Activated B cell treated with CpG ODN at 0.5 μM for 24 hours (primary cell): Measurements from ENCODE around the gene VAV2. TPM values are rescaled to one million over a fixed set of nuclear protein-coding genes. Genes with fewer than 3 reads are reported as not detected.

Experiments
- ATAC-seq: fragments of 200-7000 bp; cut with Tn5 transposase; one replicate; pipeline ENCODE4 v1.10.0; 2021; ENCODE audit warnings: low read depth, mild to moderate bottlenecking, moderate library complexity
- CTCF ChIA-PET: fragments of 350-600 bp; sonication (Branson Sonifier 250); formaldehyde crosslinking; loops from one replicate; lab custom pipeline; 2021; ENCODE audit warnings: antibody characterized with exemption; lab: Charles Lee
- POLR2A ChIA-PET: fragments of 350-600 bp; sonication (Branson Sonifier 250); formaldehyde crosslinking; loops from one replicate; lab custom pipeline; 2021; ENCODE audit warnings: antibody characterized with exemption; lab: Charles Lee
- DNase-seq: peaks from one replicate; pipeline ENCODE4 v3.0.0; 2022
- H3K27ac Mint-ChIP-seq: one replicate; pipeline ENCODE4 v1.8.0; 2020; ENCODE audit warnings: mixed read lengths
- H3K27me3 Mint-ChIP-seq: one replicate; pipeline ENCODE4 v1.8.0; 2021; ENCODE audit warnings: mixed read lengths
- H3K36me3 Mint-ChIP-seq: one replicate; pipeline ENCODE4 v1.8.0; 2021; ENCODE audit warnings: low read depth, mixed read lengths
- H3K4me1 Mint-ChIP-seq: one replicate; pipeline ENCODE4 v1.8.0; 2021; ENCODE audit warnings: mixed read lengths
- H3K4me3 Mint-ChIP-seq: one replicate; pipeline ENCODE4 v1.8.0; 2020; ENCODE audit warnings: mild to moderate bottlenecking, mixed read lengths
- H3K9me3 Mint-ChIP-seq: one replicate; pipeline ENCODE4 v1.8.0; 2020; ENCODE audit warnings: mixed read lengths
- CTCF ChIP-seq: fragments of 200-600 bp; IDR thresholded peaks from one replicate; pipeline ENCODE4 v1.8.0; 2022; ENCODE audit warnings: antibody characterized with exemption, mild to moderate bottlenecking
- intact Hi-C: fragments of 100-400 bp; cut with micrococcal nuclease; formaldehyde crosslinking; loops from one replicate; pipeline ENCODE4 v1.15.1; 2024
- total RNA-seq: library from RNA; stranded (reverse); gene quantifications from 2 replicates; pipeline ENCODE4 v1.2.3, GENCODE V29; 2022

VAV2 gene
- total RNA-seq, 1 donor from 2014 or later, result 99.6 TPM

GRCh38 chr9:133807037-133807436, 185.1 kb downstream of the VAV2 start:
- intact Hi-C loops, result no loop called here
- Mint-ChIP-seq H3K4me1 (peaks cover 2% of the 10 kb centered on the region), H3K4me3 (no peak overlapping the region), H3K27ac (no peak overlapping the region), H3K9me3 (no peaks in the 10 kb centered on the region), H3K36me3 (peaks cover 70% of the 10 kb centered on the region), H3K27me3 (no peaks in the 10 kb centered on the region)
- TF ChIP-seq CTCF, result no peak
- DNase-seq (no peak), ATAC-seq (no peak)
- ChIA-PET POLR2A (no interaction called here), CTCF (no interaction called here)

GRCh38 chr9:133806623-133807010, 185.5 kb downstream of the VAV2 start:
- peaks cover 2% of the 10 kb centered on the region for H3K4me1 Mint-ChIP-seq
- H3K27me3 Mint-ChIP-seq, result no peaks in the 10 kb centered on the region
- no peaks in the 10 kb centered on the region for H3K9me3 Mint-ChIP-seq
- ChIA-PET CTCF (no interaction called here), POLR2A (no interaction called here)
- intact Hi-C loops, result no loop called here
- peaks cover 74% of the 10 kb centered on the region for H3K36me3 Mint-ChIP-seq
- DNase-seq (no peak), ATAC-seq (no peak)
- H3K4me3 Mint-ChIP-seq, result no peak overlapping the region
- H3K27ac Mint-ChIP-seq, result no peak overlapping the region
- no peak for TF ChIP-seq CTCF

GRCh38 chr9:133805876-133806622, 186.1 kb downstream of the VAV2 start:
- DNase-seq (no peak), ATAC-seq (no peak)
- H3K36me3 Mint-ChIP-seq, result peaks cover 74% of the 10 kb centered on the region
- no peaks in the 10 kb centered on the region for H3K9me3 Mint-ChIP-seq
- H3K27me3 Mint-ChIP-seq, result no peaks in the 10 kb centered on the region
- ChIA-PET POLR2A (no interaction called here), CTCF (no interaction called here)
- no peak overlapping the region for H3K4me3 Mint-ChIP-seq
- intact Hi-C loops, result no loop called here
- TF ChIP-seq CTCF, result no peak
- H3K4me1 Mint-ChIP-seq, result peaks cover 2% of the 10 kb centered on the region
- no peak overlapping the region for H3K27ac Mint-ChIP-seq

DNA sequence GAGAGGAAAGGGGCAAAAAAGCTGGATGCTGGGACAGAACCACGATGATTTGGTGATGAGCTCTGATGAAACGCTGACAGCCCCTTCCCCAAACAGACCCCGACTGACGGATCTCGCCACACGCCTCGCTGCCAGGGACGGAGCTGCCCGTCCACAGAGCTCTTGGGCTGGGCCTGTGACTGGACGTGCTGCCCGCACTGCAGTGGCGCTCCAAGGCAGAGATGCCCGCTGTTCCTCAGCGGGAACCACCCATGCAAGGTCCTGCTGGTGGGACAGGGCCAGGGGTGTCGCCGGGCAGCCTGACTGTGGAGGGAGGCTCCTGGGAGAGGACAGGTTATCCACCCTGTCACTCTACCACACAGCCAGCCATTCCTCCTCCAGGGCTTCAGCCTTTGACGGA, 187.9 kb downstream of the VAV2 start:
- ATAC-seq (no peak), DNase-seq (no peak)
- no peaks in the 10 kb centered on the region for H3K27me3 Mint-ChIP-seq
- peaks cover 73% of the 10 kb centered on the region for H3K36me3 Mint-ChIP-seq
- no peaks in the 10 kb centered on the region for H3K9me3 Mint-ChIP-seq
- no peak overlapping the region for H3K27ac Mint-ChIP-seq
- TF ChIP-seq CTCF, result no peak
- H3K4me1 Mint-ChIP-seq, result peaks cover 2% of the 10 kb centered on the region
- H3K4me3 Mint-ChIP-seq, result no peak overlapping the region
- ChIA-PET POLR2A (interaction anchor here (0.5 kb wide), 1 partner anchor 306 kb away, joined by 3 read pairs; no protein-coding TSS in a partner anchor), CTCF (interaction anchor here (1.0 kb wide), 1 partner anchor 11 kb away, joined by 3 read pairs; no protein-coding TSS in a partner anchor)
- intact Hi-C loops, result no loop called here

DNA sequence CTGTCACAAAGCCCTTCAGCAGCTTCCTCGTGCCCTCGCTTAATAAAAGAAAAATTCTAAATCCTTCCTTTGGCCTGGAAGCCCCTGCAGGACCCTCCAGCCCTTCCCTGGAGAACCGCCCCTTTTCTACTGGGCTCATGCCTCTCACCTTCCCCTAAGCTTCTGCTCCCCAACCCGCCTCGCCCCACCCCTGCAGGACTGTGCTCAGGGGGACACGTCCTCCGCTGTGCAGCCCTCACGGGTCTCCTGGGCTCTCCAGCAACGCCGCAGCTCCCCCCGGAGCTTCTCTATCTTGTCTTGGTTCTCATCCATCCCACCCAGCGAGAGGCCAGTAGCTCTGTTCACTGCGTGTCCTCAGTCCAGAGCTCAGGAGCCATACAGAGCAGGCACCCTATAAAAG, 188.4 kb downstream of the VAV2 start:
- intact Hi-C loops, result no loop called here
- Mint-ChIP-seq H3K27ac (no peak overlapping the region), H3K4me1 (peaks cover 2% of the 10 kb centered on the region), H3K27me3 (no peaks in the 10 kb centered on the region), H3K9me3 (no peaks in the 10 kb centered on the region), H3K36me3 (peaks cover 73% of the 10 kb centered on the region), H3K4me3 (no peak overlapping the region)
- TF ChIP-seq CTCF, result no peak
- CTCF ChIA-PET, result interaction anchor here (1.0 kb wide), 1 partner anchor 11 kb away, joined by 3 read pairs; no protein-coding TSS in a partner anchor
- DNase-seq, result no peak
- no peak for ATAC-seq
- POLR2A ChIA-PET, result interaction anchor here (0.5 kb wide), 1 partner anchor 306 kb away, joined by 3 read pairs; no protein-coding TSS in a partner anchor
